HG03064 (cell line): ENCODE results near the gene SCN2A.
"Not testable (repeated sequence)": the region's sequence is repeated elsewhere in the genome, so short reads cannot be mapped to it uniquely, and the experiment has no call there.

Experiments used
- ATAC-seq: cut with Tn5 transposase; IDR thresholded peaks from one replicate; pipeline ENCODE4 v1.9.1; 2021; ENCODE audit warnings: low read depth; ENCODE audit not compliant: unreplicated experiment

The SCN2A gene

GRCh38 chr2:165251366-165251765 is 12.2 kb downstream of the SCN2A start:
- no peak for ATAC-seq

- ATAC-seq = no peak
Measured at GRCh38 chr2:165253178-165253577, 14.0 kb downstream of the SCN2A start.

- no peak for ATAC-seq
Measured at GRCh38 chr2:165256618-165257017, 17.4 kb downstream of the SCN2A start.

GRCh38 chr2:165260347-165260746 is 21.1 kb downstream of the SCN2A start:
- ATAC-seq = not testable (repeated sequence)

GRCh38 chr2:165268754-165269153 is 29.5 kb downstream of the SCN2A start:
- ATAC-seq = no peak

GRCh38 chr2:165273176-165273575 is 34.0 kb downstream of the SCN2A start:
- ATAC-seq = no peak

- no peak for ATAC-seq
Measured at GRCh38 chr2:165274698-165275097, 35.5 kb downstream of the SCN2A start.

- no peak for ATAC-seq
Measured at GRCh38 chr2:165275932-165276331, 36.7 kb downstream of the SCN2A start.

- ATAC-seq = no peak
Measured at GRCh38 chr2:165277295-165277694, 38.1 kb downstream of the SCN2A start.

- ATAC-seq = no peak
Measured at GRCh38 chr2:165277860-165278656, 38.8 kb downstream of the SCN2A start.

GRCh38 chr2:165280356-165280755 is 41.1 kb downstream of the SCN2A start:
- ATAC-seq = no peak

- ATAC-seq = no peak
Measured at GRCh38 chr2:165281387-165281786, 42.2 kb downstream of the SCN2A start.

- no peak for ATAC-seq
Measured at GRCh38 chr2:165283342-165283741, 44.1 kb downstream of the SCN2A start.

GRCh38 chr2:165287094-165287778 is 48.0 kb downstream of the SCN2A start:
- no peak for ATAC-seq

- ATAC-seq = no peak
Measured at GRCh38 chr2:165289069-165289468, 49.9 kb downstream of the SCN2A start.

GRCh38 chr2:165293440-165294420 is 54.5 kb downstream of the SCN2A start:
- ATAC-seq = peak; percentile 100

- ATAC-seq = no peak
Measured at GRCh38 chr2:165294912-165295311, 55.7 kb downstream of the SCN2A start.

- no peak for ATAC-seq
Measured at GRCh38 chr2:165295643-165296042, 56.4 kb downstream of the SCN2A start.

- no peak for ATAC-seq
Measured at GRCh38 chr2:165305391-165306096, 66.3 kb downstream of the SCN2A start.

GRCh38 chr2:165307317-165307716 is 68.1 kb downstream of the SCN2A start:
- no peak for ATAC-seq
